Measurements from ENCODE around the gene NAGPA.
"Not testable (repeated sequence)": the region's sequence is repeated elsewhere in the genome, so short reads cannot be mapped to it uniquely, and the experiment has no call there.

Gene NAGPA, protein sequence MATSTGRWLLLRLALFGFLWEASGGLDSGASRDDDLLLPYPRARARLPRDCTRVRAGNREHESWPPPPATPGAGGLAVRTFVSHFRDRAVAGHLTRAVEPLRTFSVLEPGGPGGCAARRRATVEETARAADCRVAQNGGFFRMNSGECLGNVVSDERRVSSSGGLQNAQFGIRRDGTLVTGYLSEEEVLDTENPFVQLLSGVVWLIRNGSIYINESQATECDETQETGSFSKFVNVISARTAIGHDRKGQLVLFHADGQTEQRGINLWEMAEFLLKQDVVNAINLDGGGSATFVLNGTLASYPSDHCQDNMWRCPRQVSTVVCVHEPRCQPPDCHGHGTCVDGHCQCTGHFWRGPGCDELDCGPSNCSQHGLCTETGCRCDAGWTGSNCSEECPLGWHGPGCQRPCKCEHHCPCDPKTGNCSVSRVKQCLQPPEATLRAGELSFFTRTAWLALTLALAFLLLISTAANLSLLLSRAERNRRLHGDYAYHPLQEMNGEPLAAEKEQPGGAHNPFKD

DNA sequence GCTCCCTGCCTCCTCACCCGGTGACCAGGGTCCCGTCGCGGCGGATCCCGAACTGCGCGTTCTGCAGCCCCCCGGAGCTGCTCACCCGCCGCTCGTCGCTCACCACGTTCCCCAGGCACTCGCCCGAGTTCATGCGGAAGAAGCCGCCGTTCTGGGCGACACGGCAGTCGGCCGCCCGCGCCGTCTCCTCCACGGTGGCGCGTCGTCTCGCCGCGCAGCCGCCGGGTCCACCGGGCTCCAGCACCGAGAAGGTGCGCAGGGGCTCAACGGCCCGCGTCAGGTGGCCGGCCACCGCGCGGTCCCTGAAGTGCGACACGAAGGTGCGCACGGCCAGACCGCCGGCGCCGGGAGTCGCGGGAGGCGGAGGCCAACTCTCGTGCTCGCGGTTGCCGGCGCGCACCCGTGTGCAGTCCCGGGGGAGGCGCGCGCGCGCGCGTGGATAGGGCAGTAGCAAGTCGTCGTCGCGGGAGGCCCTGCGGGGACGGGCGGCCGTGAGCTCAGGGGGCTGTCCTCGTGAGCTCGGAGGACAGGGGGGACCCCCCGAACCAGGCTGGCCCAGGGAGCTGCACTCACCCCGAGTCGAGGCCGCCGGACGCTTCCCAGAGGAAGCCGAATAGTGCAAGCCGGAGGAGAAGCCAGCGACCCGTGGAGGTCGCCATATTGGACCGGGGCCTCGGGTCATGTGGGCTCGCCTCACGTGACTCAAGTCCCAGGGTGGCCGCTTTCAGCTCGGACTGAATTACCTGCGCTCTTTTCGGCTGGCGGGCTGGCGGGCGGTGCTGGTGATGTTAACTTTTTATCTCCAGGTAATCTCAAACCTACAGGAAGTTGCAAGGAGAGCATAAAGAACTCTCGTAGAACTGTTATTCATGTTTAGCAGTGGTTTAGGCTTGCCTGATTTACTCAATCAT, at the start of gene NAGPA:
Gene NAGPA, minus strand, starts transcription at position 680 of the 911 bp plus-strand sequence. Its CDS starts 21 bp downstream, at position 659.
- DNase-seq (ENCODE audit: low read depth in 2 of 2): peak; percentile 57 to 63

DNA sequence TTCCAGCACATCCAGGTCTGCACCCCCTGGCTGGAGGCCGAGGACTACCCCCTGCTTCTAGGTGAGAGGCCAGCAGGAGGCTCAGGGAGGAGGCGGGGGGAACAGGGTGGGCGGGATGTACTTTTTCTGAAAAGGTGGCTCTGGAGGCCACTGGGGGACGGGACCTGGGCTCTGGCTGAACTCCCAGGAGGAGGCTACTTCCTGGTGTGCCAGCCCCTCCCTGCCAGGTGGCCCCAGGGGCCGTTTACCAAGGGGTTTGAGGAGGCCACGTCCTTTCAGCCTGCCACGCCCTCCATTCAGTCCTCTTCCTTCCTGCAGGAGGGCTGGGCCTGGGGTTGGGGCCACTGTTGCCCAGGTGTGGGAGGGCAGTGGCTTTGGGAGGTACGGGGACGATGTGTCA, 47.3 kb upstream of the NAGPA start:
- DNase-seq (ENCODE audit: low read depth in 2 of 2): not testable (repeated sequence)

DNA sequence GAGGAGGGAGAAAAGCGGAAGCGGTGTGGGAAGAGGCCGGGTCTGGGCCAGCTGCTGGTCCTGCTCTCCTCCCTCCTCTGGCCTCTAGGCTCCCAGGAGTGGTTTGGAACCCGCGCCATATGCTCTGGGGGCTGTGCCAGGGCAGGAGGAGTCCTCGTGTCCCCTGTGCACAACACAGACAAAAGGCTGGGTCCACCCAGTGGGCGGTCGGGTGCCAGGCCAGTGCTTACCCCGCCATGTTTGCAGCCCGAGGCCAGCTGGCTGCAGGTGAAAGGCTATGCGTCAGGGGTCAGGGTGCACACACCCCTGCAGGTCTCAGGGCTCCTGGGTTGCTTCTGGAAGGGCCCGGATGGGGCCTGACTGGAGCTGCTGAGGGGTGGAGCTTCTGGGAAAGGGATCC, 46.7 kb upstream of the NAGPA start:
- not testable (repeated sequence) for DNase-seq (ENCODE audit: low read depth in 2 of 2)

DNA sequence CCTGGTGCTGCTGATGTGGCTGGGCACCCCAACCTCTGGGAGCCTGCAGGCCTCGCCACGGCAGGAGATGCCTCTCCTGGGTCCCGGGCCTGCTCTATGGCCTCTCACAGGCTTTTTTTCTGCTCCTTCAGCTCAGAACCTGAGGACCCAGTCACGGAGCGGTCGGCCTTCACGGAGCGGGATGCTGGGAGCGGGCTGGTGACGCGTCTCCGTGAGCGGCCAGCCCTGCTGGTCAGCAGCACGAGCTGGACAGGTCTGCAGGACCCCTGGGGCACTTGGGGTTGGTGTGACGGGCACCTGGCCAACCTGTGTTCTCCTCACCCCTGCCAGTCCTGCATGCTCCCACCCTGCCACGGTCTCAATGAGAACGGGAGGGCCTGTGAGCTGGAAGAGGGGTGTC, 44.9 kb upstream of the NAGPA start:
- DNase-seq (ENCODE audit: low read depth in 2 of 2): no peak

DNA sequence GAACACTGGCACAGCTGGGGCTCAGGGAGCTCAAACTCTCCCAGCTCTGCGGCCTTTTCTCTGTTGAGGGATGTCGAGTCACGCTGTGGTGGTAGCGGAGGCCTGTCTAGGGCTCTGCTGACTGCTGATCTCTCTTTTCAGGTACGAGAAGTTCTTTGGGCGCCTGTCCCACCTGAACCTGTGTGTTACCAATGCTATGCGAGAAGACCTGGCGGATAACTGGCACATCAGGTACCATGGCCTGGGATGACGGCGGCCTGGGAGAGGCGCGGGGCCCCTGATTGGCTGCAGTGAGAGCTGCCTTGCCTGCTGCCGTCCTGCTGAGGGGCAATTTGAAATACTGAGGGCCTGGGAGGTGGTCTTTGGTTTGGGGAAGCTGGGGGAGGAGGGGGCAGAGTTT, 43.6 kb upstream of the NAGPA start:
- DNase-seq (ENCODE audit: low read depth in 2 of 2): no peak

DNA sequence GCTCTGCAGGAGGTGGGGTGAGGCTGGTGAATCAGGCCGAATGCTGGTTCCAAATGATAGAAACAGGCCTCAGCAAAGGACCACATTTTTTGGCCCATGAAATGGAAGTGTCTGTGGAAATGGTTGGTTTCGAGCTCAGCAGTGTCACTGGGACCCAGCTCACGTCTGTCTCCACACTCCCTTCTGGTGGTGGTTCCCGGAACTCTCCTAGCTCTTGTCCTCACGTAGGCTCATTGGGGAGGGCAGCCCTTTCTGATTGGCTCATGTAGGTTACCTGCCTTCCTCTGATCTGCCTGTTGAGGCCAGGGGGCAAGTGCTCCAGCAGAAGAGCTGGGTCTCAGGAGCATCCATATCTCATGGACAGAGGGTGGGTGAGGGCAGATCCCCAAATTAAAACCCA, 41.9 kb upstream of the NAGPA start:
- no peak for DNase-seq (ENCODE audit: low read depth in 2 of 2)

DNA sequence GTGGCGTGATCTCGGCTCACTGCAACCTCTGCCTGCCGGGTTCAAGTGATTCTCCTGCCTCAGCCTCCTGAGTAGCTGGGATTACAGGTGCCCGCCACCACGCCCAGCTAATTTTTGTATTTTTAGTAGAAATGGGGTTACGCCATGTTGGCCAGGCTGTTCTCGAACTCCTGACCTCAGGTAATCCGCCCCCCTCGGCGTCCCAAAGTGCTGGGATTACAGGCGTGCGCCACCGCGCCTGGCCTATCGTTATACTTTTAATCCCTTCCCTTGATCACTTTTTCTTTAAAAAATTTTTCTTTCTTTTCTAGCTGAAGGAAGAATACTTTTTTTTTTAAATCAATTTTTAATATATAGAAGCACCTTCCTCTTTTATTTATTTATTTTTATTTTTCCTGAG, 40.0 kb upstream of the NAGPA start:
- not testable (repeated sequence) for DNase-seq (ENCODE audit: low read depth in 2 of 2)

DNA sequence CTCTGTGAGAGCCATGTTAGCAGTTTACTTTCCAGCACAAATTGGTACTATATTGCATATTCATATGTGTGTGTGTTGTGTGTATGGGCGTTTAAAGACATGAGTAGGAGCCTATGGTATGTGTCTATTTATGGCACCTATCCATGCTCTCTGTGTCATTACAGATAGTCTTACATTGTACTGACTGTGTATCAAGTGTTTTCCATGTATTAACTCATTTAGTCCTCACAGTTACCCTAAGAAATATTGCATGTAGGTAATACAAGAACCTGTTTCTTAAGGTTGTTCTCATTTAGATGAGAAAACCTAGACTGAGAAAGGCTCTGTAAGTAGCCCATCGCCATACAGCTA, 39.5 kb upstream of the NAGPA start:
- no peak for DNase-seq (ENCODE audit: low read depth in 2 of 2)

DNA sequence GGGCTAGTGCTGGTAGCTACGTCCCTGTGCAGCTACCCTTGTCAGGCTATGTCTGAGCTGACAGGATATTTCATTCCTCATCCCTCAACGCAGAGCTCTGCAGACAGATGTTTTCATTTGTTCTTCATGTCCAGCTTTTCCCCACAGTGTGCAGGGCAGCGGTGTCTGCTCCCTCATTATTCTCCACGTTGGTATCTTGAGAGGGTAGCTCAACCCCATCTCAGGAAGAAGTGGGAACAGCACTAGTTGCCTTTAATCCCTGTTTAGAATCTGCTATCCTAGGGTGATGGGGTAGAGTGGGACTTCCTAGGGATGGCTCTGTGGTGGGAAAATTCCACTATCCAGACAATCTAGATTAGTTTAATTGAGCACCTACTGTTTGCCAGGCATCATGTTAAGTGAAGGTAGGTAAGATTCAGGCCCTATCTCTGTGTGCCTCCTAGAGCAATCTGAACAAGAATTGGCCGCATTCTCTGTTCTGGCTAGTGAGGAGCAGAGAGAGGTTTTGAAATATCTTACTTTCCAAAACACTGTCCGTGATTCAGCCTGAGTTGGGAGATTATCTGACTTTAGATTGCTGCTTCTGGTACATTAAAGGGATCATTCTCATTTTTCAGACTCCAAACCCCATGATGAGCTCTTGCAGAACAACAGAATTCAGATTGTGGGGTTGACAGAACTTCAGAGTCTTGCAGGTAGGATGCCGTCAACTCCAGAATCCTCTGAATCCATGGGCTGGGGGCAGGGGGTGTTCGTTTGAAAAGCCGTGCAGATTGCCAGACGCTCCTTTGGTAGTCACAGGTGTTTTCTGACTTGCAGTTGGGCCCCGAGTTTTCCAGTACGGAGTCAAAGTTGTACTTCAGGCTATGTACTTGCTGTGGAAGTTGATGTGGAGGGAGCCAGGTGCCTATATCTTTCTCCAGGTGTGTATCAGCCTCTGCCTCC, 38.9 kb upstream of the NAGPA start:
- DNase-seq (ENCODE audit: low read depth in 2 of 2): no peak

DNA sequence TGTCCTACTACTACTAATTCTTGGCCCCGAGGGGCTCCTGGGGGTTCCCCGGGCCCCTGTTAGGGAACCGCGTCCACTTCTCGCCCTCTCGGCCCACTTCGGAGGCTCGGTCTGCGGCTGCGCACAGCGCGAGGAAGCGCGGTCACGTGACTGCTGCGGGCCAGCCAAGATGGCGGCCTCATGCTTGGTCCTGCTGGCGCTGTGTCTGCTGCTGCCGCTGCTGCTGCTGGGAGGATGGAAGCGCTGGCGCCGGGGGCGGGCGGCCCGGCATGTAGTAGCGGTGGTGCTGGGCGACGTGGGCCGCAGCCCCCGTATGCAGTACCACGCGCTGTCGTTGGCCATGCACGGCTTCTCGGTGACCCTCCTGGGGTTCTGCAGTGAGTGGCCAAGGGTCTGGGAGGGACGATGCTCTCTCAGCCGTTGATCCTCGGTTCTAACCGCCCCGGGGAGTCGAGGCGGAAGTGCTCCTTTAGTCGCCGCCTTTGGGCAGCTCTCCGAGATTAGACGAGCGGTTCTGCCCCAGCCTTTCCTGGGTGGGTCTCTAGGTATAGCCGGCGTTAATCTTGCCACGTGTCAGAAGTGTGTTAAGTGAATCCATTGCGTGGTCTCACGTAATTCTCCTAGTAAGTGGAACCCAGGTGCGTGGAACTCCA, 38.1 kb upstream of the NAGPA start, which contains the start of gene ALG1:
Gene ALG1, plus strand, starts transcription at position 163 of the 653 bp plus-strand sequence. Its CDS starts 7 bp downstream, at position 170.
- peak; percentile 51 to 58 for DNase-seq (ENCODE audit: low read depth in 2 of 2)

DNA sequence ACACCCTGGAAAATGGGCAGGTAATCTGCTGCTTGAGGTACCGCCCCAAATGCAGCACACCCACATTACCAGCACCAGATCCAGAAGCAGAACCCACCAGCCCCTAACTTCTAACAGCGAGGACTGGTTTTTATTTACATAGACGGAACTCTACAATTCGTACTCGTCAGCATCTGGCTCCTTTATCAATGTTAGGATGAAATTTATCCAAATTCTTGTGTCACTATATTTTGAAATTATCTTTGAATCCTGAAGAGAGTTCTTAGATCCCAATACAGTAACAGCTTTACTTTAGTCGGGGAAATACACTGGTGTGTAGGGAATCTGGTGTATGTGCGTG, 37.6 kb upstream of the NAGPA start:
- no peak for DNase-seq (ENCODE audit: low read depth in 2 of 2)

DNA sequence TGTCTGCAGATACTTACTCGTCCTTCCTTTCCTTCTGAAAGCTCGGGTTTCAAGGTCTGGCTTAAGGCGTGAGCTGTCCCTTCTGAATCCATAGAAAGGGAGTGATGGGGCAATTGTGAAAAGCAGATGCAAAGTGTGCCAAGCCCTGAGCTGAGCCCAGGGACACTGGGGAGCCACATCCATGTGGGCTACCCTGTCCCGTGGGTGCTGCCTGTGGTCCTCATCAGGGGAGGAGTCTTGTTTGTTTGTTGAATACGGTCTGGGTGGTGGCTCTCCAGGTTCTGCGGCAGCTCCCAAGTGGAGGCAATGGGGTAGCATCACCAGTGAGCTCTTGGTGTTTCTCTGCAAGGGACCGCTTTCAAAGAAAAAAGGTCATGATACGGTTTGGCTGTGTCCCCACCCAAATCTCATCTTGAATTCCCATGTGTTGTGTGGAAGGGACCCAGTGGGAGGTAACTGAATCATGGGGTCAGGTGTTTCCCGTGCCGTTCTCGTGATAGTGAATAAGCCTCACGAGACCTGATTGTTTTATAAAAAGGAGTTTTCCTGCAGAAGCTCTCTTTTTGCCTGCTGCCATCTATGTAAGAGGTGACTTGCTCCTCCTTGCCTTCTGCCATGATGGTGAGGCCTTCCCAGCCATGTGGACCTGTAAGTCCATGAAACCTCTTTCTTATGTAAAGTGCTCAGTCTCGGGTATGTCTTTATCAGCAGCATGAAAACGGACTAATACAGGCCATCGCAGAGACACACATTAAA, 36.9 kb upstream of the NAGPA start:
- no peak for DNase-seq (ENCODE audit: low read depth in 2 of 2)

DNA sequence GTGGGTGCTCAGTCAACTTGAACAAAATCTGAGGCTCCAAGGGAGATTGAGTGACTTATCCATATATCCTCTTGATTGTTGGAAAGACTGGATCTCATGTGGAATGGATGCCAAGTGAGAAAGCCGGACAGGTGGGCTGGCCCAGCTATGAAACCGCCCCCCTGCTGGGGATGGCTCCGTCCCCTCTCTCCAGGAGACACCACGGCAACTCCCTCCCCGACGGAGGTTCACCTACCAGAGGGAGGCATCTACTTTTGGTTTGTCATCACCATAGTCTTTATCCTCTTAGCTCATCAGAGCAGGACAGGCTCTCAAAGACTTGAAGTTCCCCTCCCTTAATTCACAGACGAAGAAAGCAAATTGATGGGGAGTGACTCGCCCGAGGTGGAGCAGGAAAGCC, 36.1 kb upstream of the NAGPA start:
- DNase-seq (ENCODE audit: low read depth in 2 of 2): no peak

DNA sequence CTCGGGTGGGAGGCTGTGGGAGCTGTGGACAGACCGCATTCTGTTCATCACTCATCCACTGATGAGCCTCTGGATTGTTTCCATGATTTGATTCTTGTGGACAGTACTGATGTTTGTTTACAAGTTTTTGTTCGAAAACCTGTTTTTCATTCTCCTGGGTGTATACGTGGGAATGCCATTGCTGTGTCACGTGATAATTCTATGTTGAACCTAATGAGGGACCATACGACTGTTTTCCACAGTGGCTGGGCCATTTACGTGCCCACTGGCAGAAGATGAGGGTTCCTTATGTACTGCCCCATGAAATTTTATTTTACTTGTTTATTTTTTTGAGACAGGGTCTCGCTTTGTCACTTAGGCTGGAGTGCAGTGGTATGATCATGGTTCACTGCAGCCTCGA, 35.3 kb upstream of the NAGPA start:
- DNase-seq (ENCODE audit: low read depth in 2 of 2): no peak

DNA sequence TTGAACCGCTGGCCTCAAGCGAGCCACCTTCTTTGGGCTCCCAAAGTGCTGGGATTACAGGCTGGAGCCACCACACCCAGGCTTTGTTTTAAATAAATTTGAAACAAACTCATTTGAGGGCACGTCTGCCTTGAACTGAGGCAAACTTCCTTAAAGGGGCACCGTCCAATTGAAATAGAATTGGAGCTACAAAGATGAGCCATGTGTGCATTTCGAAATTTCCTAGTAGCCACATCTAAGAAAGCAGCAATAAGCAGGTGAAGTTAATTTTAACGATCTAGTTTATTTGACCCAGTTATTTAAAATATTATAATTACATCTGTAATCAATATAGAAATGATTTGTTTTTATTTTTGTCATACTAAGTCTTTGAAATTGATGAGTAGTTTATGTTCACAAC, 32.8 kb upstream of the NAGPA start:
- DNase-seq (ENCODE audit: low read depth in 2 of 2): no peak

DNA sequence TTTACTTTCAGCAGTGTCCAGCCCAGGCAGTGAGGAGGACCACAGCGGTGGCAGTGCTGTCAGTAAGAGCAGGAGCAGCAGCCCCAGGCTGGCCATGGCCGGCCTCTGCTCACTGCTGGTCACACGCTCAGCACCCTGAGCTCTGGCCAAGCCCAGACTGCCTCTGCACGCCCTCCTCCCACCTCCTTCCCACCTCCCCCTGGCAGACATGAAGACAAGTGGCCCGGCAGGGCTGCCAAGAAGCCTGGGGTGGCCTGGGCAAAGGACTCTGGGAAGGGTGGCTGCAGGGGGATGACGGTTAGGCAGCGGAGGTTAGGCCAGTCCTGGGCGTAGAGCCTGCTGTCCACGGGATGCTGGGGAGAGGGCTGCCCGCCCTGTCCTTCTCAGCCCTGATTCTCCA, 32.1 kb upstream of the NAGPA start, which contains the start of gene C16orf89:
Gene C16orf89, minus strand, starts transcription at position 144 of the 400 bp plus-strand sequence. Its CDS starts 48 bp downstream, at position 96.
- DNase-seq (ENCODE audit: low read depth in 2 of 2): no peak

DNA sequence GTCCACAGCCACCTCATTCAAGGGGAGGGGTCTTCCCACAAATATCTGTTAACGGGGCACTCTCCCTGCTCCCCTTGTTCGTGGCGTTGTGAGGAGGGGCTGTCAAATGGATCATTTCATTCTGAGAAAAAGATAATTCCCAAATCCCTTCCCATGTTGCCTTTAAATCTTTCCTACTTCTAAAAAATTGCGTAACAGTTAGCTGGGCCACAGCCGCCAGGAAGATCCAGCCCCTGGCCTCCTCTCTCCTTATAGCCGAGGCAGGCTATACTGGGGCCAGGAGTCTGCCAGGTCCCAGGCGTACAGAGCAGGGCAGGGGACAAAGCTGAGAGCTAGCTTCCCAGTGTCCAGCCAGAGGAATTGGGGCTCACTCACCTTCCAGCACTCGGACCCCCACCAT, 31.6 kb upstream of the NAGPA start:
- no peak for DNase-seq (ENCODE audit: low read depth in 2 of 2)

DNA sequence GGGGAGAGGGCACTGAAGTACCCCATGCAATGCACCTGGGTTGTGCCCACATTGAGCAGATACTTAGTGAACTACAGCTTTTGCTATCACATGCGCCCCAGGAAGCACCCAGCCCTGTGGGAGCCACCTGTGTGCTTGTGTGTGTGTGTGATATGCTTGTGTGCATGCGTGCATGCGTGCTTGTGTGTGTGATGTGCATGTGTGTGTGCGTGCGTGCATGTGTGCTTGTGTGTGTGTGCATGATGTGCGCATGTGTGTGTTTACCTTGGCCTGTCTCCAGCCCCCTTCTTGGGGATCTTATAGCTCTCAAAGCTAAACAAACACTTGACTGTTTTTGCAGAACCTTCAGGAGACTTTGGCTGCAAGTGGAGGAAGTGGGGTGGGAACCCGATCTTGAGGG, 31.2 kb upstream of the NAGPA start:
- DNase-seq (ENCODE audit: low read depth in 2 of 2): no peak

DNA sequence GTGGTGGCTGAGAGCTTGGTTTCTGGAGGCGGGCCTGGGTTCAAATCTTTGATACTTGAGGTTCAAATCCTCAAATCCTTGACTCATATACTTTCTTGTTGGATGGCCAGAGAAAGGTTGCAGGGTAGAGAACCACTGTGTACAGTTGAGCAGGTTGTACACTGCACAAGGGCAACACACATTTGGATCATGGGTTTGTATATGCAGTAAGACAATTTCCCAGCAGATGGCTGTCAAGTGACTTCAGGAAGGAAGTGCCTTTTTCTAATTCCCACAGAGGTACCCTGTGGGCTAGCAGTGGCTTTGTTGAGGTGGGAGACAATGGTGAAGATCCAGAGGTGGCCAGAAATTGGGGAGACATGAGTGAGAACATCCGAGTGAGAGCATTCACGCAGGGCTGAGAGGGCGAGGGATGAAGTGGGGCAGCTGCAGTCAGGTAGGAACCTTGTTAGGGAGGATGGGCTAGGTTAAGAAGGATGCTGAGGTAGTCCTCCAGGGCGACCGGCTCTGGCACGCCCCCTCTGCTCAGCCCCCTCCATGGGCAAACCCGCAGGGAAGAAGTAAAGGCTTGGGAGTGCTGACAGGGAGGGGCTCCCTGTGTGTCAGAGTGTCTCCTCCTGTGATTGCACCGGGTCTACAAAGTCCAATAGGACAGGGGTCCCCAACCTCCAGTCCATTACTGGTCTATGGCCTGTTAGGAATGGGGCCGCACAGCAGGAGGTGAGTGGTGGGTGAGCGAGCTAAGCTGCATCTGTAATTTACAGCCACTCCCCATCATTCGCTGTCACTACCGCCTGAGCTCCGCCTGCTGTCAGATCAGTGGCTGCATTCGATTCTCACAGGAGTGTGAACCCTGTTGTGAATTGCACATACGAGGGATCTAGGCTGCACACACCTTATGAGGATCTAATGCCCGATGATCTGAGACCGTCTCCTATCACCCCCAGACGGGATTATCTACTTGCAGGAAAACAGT, 29.3 kb upstream of the NAGPA start:
- DNase-seq (ENCODE audit: low read depth in 2 of 2): no peak

All from fibroblast of skin of left quadriceps (primary cell).